ENCODE results near the gene GDPD4. TPM values are rescaled to one million over a fixed set of nuclear protein-coding genes. Genes with fewer than 3 reads are reported as not detected.

Gene GDPD4
- total RNA-seq, 2 donors from 2014 or later = not detected

GRCh38 chr11:77213029-77213579 is 88.4 kb downstream of the GDPD4 start:
- no peak overlapping the region for H3K4me3 ChIP-seq (ENCODE audit: low read length)
- no peaks in the 10 kb centered on the region for H3K4me1 ChIP-seq (ENCODE audit: control insufficient read depth, insufficient read depth, low read length)
- no peak for TF ChIP-seq CTCF (conservative IDR thresholded peaks at IDR 0.05)
- WGBS, 2 experiments (ENCODE audit: insufficient coverage in 1 of 2, insufficient read length in 1 of 2) = 80 to 87% methylated on average over 13 of the region's 13 CpGs
- H3K27ac Mint-ChIP-seq = no peak overlapping the region
- H3K27me3 Mint-ChIP-seq (ENCODE audit: insufficient read depth) = peaks cover 5% of the 10 kb centered on the region
- peaks cover 7% of the 10 kb centered on the region for H3K4me1 Mint-ChIP-seq
- H3K27ac ChIP-seq (ENCODE audit: low read depth, low read length) = no peak overlapping the region
- no peak overlapping the region for H3K4me3 Mint-ChIP-seq
- H3K27me3 ChIP-seq (ENCODE audit: control insufficient read depth, insufficient read depth, low read length, poor library complexity, severe bottlenecking) = no peaks in the 10 kb centered on the region
- H3K9ac ChIP-seq (ENCODE audit: extremely low read depth, low read length, poor library complexity, severe bottlenecking) = no peak overlapping the region
- no peaks in the 10 kb centered on the region for H3K9me3 ChIP-seq (ENCODE audit: control insufficient read depth, low read length)
- no peaks in the 10 kb centered on the region for H3K9me3 Mint-ChIP-seq
- no peaks in the 10 kb centered on the region for H3K36me3 ChIP-seq (ENCODE audit: control insufficient read depth, insufficient read depth, low read length)
- no peaks in the 10 kb centered on the region for H3K36me3 Mint-ChIP-seq (ENCODE audit: low read depth)
- no peak for DNase-seq

- TF ChIP-seq CTCF (conservative IDR thresholded peaks at IDR 0.05) = no peak
- Mint-ChIP-seq H3K4me1 (peaks cover 7% of the 10 kb centered on the region), H3K4me3 (no peak overlapping the region), H3K27me3 (ENCODE audit: insufficient read depth) (peaks cover 5% of the 10 kb centered on the region), H3K36me3 (ENCODE audit: low read depth) (no peaks in the 10 kb centered on the region), H3K27ac (peak overlapping the region; percentile 35), H3K9me3 (no peaks in the 10 kb centered on the region)
- H3K27me3 ChIP-seq (ENCODE audit: control insufficient read depth, insufficient read depth, low read length, poor library complexity, severe bottlenecking) = no peaks in the 10 kb centered on the region
- no peaks in the 10 kb centered on the region for H3K9me3 ChIP-seq (ENCODE audit: control insufficient read depth, low read length)
- H3K36me3 ChIP-seq (ENCODE audit: control insufficient read depth, insufficient read depth, low read length) = no peaks in the 10 kb centered on the region
- no peak for DNase-seq
- H3K27ac ChIP-seq (ENCODE audit: low read depth, low read length) = no peak overlapping the region
- no peaks in the 10 kb centered on the region for H3K4me1 ChIP-seq (ENCODE audit: control insufficient read depth, insufficient read depth, low read length)
- WGBS, 2 experiments (ENCODE audit: insufficient coverage in 1 of 2, insufficient read length in 1 of 2) = 83 to 85% methylated on average over 5 to 8 of the region's 8 CpGs
- no peak overlapping the region for H3K9ac ChIP-seq (ENCODE audit: extremely low read depth, low read length, poor library complexity, severe bottlenecking)
- H3K4me3 ChIP-seq (ENCODE audit: low read length) = no peak overlapping the region
Measured at GRCh38 chr11:77212314-77213007, 89.0 kb downstream of the GDPD4 start.

- no peaks in the 10 kb centered on the region for H3K36me3 ChIP-seq (ENCODE audit: control insufficient read depth, insufficient read depth, low read length)
- H3K9me3 ChIP-seq (ENCODE audit: control insufficient read depth, low read length) = no peaks in the 10 kb centered on the region
- Mint-ChIP-seq H3K9me3 (no peaks in the 10 kb centered on the region), H3K27me3 (ENCODE audit: insufficient read depth) (peaks cover 5% of the 10 kb centered on the region), H3K4me1 (peaks cover 7% of the 10 kb centered on the region), H3K36me3 (ENCODE audit: low read depth) (no peaks in the 10 kb centered on the region), H3K4me3 (no peak overlapping the region), H3K27ac (peak overlapping the region; percentile 35)
- H3K4me3 ChIP-seq (ENCODE audit: low read length) = no peak overlapping the region
- no peaks in the 10 kb centered on the region for H3K27me3 ChIP-seq (ENCODE audit: control insufficient read depth, insufficient read depth, low read length, poor library complexity, severe bottlenecking)
- TF ChIP-seq CTCF (conservative IDR thresholded peaks at IDR 0.05) = no peak
- WGBS, 2 experiments (ENCODE audit: insufficient coverage in 1 of 2, insufficient read length in 1 of 2) = 92 to 94% methylated on average over 6 to 11 of the region's 11 CpGs
- no peak overlapping the region for H3K9ac ChIP-seq (ENCODE audit: extremely low read depth, low read length, poor library complexity, severe bottlenecking)
- no peaks in the 10 kb centered on the region for H3K4me1 ChIP-seq (ENCODE audit: control insufficient read depth, insufficient read depth, low read length)
- no peak overlapping the region for H3K27ac ChIP-seq (ENCODE audit: low read depth, low read length)
- DNase-seq = no peak
Measured at GRCh38 chr11:77211594-77212251, 89.8 kb downstream of the GDPD4 start.
